ENCODE results near the gene TMUB1. TPM values are rescaled to one million over a fixed set of nuclear protein-coding genes. Genes with fewer than 3 reads are reported as not detected.

Gene TMUB1
- total and polyA plus RNA-seq, 8 donors: 12.7 to 86.8 (median 63.6) TPM

DNA sequence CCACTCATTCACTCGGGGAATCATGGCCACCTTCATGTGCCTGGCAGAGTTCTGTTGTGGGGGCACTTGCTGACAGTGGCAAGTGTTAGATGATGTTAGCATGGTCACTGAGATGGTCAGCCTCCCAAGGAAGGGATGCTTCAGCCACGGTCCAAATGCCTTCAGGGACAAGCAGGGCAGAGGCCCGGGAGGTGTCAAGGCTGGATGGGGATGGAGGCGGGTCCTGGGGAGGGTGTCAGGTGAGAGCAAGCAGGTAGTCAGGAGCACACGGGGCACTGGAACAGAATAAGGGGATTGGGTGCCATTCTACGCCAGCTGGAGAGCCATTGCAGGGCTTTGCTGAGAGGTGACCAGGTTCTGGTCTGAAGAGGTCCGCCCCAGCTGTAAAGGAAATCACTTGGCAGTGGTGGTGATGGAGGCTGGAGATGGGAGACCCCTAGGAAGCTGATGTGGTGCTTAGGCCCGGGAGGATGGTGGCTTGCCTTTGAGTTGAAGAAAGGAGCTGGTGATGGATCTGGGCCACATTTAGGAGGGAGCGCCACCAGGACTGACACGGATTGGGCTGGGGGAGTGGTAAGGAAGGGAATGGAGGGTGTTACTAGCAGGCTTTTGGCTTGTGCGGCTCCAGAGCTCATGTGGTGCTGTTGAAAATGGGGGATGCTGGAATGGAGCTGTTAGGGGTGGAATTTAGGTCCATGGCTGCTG lies 27.1 kb upstream of the TMUB1 start:
- Histone ChIP-seq H3K27me3 (no peaks in the 10 kb centered on the region), H3K27ac (peak overlapping the region in 3 of 5 donors; percentile 36 to 47 (median 43)), H3K4me1 (peaks cover 22 to 56% (median 46%) of the 10 kb centered on the region in 4 donors), H3K36me3 (peaks cover 0 to 9% (median 4%) of the 10 kb centered on the region in 4 donors), H3K4me3 (no peak overlapping the region), H3K9me3 (no peaks in the 10 kb centered on the region)
- DNase-seq: no peak
- WGBS, 5 donors: 65 to 75% (median 70%) methylated on average over 10 to 11 of the region's 11 CpGs
- intact Hi-C loops (cut with DNase I; ENCODE audit: low total_unique reads): loop anchor here (10.0 kb wide), 1 partner anchor 46 kb away; no protein-coding TSS in a partner anchor
- TF ChIP-seq EP300 (IDR thresholded peaks at IDR 0.05) (no peak), POLR2A (IDR thresholded peaks at IDR 0.05) (no peak), POLR2AphosphoS5 (IDR thresholded peaks at IDR 0.05) (no peak)
- TF ChIP-seq, protein P1, sequence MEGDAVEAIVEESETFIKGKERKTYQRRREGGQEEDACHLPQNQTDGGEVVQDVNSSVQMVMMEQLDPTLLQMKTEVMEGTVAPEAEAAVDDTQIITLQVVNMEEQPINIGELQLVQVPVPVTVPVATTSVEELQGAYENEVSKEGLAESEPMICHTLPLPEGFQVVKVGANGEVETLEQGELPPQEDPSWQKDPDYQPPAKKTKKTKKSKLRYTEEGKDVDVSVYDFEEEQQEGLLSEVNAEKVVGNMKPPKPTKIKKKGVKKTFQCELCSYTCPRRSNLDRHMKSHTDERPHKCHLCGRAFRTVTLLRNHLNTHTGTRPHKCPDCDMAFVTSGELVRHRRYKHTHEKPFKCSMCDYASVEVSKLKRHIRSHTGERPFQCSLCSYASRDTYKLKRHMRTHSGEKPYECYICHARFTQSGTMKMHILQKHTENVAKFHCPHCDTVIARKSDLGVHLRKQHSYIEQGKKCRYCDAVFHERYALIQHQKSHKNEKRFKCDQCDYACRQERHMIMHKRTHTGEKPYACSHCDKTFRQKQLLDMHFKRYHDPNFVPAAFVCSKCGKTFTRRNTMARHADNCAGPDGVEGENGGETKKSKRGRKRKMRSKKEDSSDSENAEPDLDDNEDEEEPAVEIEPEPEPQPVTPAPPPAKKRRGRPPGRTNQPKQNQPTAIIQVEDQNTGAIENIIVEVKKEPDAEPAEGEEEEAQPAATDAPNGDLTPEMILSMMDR (IDR thresholded peaks at IDR 0.05): no peak

DNA sequence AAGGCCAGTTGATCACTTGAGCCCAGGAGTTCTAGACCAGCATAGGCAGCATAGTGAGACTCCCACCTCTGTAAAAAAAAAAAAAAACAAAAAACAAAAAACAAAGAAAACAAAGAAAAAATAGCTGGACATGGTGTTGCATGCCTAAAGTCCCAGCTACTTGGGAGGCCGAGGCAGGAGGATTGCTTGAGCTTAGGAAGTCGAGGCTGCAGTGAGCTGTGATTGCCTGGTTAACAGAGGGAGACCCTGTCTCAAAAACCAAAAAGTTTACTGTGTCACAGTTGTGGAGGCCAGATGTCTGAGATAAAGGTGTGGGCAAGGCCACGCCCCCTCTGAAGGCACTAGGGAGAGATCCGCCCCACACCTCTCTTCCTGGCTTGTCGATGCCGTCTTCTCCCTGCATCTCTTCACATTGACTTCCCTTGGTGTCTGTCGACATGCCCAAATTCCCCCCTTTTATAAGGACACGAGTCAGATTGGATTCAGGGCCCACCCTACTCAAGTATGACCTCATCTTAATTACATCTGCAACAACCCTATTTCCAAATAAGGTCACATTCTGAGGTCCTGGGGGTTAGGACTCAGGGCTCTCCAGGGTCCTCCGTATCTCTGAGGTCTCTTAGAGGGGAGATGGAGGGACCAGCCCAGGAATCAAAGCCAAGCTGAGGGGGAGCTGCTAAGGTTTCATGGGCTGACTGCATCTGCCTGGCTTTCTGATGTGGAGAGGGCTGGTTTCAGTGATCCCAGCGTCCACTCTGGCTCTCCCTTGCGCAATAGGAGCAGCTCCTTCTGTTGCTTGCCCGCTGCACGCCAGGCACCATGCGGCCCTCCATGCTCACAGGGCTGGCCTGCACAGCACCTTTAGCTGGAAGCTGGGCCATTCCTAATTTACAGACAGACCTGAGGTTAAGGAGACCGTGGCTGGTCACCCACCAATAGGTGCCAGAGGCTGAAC lies 26.1 kb upstream of the TMUB1 start:
- H3K4me1 ChIP-seq: peaks cover 20 to 64% (median 49%) of the 10 kb centered on the region in 4 donors
- H3K27me3 ChIP-seq: no peaks in the 10 kb centered on the region
- H3K27ac ChIP-seq: peak overlapping the region in 4 of 5 donors; percentile 3 to 47 (median 40)
- no peak for DNase-seq
- intact Hi-C loops (cut with DNase I; ENCODE audit: low total_unique reads): loop anchor here (10.0 kb wide), 1 partner anchor 45 kb away; no protein-coding TSS in a partner anchor
- TF ChIP-seq, protein P1 (IDR thresholded peaks at IDR 0.05): no peak
- TF ChIP-seq POLR2A (IDR thresholded peaks at IDR 0.05) (no peak), POLR2AphosphoS5 (IDR thresholded peaks at IDR 0.05) (no peak), EP300 (IDR thresholded peaks at IDR 0.05) (no peak)
- WGBS, 5 donors: 70 to 77% (median 75%) methylated on average over 15 of the region's 15 CpGs
- H3K4me3 ChIP-seq: no peak overlapping the region
- peaks cover 0 to 16% (median 10%) of the 10 kb centered on the region in 4 donors for H3K36me3 ChIP-seq
- no peaks in the 10 kb centered on the region for H3K9me3 ChIP-seq

DNA sequence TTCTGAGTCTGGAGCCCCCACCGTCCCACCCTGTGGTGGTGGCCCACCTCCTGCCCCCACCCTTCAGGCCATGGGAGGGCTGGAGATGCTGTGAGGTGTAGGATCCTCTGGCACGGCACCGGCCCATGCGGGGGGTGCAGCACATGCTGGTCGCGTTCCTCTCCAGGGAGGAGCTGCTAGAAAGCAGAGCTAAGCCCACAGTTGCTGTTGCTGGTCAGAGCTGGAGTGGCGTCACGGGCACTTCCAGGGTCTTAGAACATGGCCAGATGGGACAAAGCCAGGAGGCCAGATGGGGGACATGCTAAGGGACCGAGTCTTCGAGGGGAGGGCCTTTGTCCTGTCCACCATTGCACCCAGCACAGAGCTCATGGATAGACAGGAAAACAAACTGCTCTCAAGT lies 24.6 kb upstream of the TMUB1 start:
- H3K27ac ChIP-seq: no peak overlapping the region
- H3K27me3 ChIP-seq: no peaks in the 10 kb centered on the region
- peaks cover 5 to 53% (median 37%) of the 10 kb centered on the region in 4 donors for H3K4me1 ChIP-seq
- H3K36me3 ChIP-seq: peaks cover 0 to 19% (median 12%) of the 10 kb centered on the region in 4 donors
- DNase-seq: peak in 1 of 2 donors; percentile 5
- intact Hi-C loops (cut with DNase I; ENCODE audit: low total_unique reads): no loop called here
- no peak overlapping the region for H3K4me3 ChIP-seq
- WGBS, 5 donors: 81 to 92% (median 88%) methylated on average over 10 of the region's 10 CpGs
- H3K9me3 ChIP-seq: no peaks in the 10 kb centered on the region
- TF ChIP-seq, protein P1 (IDR thresholded peaks at IDR 0.05): no peak
- TF ChIP-seq EP300 (IDR thresholded peaks at IDR 0.05): no peak
